Measurements from ENCODE around the gene ISG20.

- TF ChIP-seq, protein P1, sequence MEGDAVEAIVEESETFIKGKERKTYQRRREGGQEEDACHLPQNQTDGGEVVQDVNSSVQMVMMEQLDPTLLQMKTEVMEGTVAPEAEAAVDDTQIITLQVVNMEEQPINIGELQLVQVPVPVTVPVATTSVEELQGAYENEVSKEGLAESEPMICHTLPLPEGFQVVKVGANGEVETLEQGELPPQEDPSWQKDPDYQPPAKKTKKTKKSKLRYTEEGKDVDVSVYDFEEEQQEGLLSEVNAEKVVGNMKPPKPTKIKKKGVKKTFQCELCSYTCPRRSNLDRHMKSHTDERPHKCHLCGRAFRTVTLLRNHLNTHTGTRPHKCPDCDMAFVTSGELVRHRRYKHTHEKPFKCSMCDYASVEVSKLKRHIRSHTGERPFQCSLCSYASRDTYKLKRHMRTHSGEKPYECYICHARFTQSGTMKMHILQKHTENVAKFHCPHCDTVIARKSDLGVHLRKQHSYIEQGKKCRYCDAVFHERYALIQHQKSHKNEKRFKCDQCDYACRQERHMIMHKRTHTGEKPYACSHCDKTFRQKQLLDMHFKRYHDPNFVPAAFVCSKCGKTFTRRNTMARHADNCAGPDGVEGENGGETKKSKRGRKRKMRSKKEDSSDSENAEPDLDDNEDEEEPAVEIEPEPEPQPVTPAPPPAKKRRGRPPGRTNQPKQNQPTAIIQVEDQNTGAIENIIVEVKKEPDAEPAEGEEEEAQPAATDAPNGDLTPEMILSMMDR (conservative IDR thresholded peaks at IDR 0.05; ENCODE audit: low read length), result no peak
- no peak for TF ChIP-seq EZH2phosphoT487 (IDR thresholded peaks at IDR 0.05; ENCODE audit: borderline replicate concordance)
Observed at GRCh38 chr15:88703533-88703932, 64.7 kb downstream of the ISG20 start.

Measured in Loucy (cell line).